Ishikawa (cell line): ENCODE results near the gene ANGPT4.

Experiments
- CEBPB ChIP-seq: IDR thresholded peaks from 2 replicates; pipeline ENCODE4 v1.6.1; 2012
- CREB1 ChIP-seq: IDR thresholded peaks from 2 replicates; pipeline ENCODE4 v1.6.1; 2012; ENCODE audit warnings: low read depth
- EGR1 ChIP-seq: IDR thresholded peaks from 2 replicates; pipeline ENCODE4 v1.6.1; 2012
- EP300 ChIP-seq: IDR thresholded peaks from 2 replicates; pipeline ENCODE4 v1.6.1; 2012; ENCODE audit warnings: borderline replicate concordance
- FOXM1 ChIP-seq: IDR thresholded peaks from 2 replicates; pipeline ENCODE4 v1.6.1; 2012; ENCODE audit warnings: low read depth, borderline replicate concordance
- MAX ChIP-seq: IDR thresholded peaks from 2 replicates; pipeline ENCODE4 v1.6.1; 2012
- NFIC ChIP-seq: IDR thresholded peaks from 2 replicates; pipeline ENCODE4 v1.6.1; 2012
- RAD21 ChIP-seq: IDR thresholded peaks from 2 replicates; pipeline ENCODE4 v1.6.1; 2012; ENCODE audit warnings: low read depth
- REST ChIP-seq: IDR thresholded peaks from 2 replicates; pipeline ENCODE4 v1.6.1; 2012; ENCODE audit warnings: low read depth, mild to moderate bottlenecking
- TAF1 ChIP-seq: IDR thresholded peaks from 2 replicates; pipeline ENCODE4 v1.6.1; 2012; ENCODE audit warnings: low read depth, mild to moderate bottlenecking
- TCF12 ChIP-seq: IDR thresholded peaks from 2 replicates; pipeline ENCODE4 v1.6.1; 2012; ENCODE audit warnings: low read depth
- TEAD4 ChIP-seq: IDR thresholded peaks from 2 replicates; pipeline ENCODE4 v1.6.1; 2012
- USF1 ChIP-seq: IDR thresholded peaks from 2 replicates; pipeline ENCODE4 v1.6.1; 2012
- YY1 ChIP-seq: IDR thresholded peaks from 2 replicates; pipeline ENCODE4 v1.6.1; 2012; ENCODE audit warnings: low read depth
- ZBTB7A ChIP-seq: IDR thresholded peaks from 2 replicates; pipeline ENCODE4 v1.6.1; 2012; ENCODE audit warnings: low read depth

Gene ANGPT4

GRCh38 chr20:872855-873520 is 43.1 kb downstream of the ANGPT4 start:
- TF ChIP-seq MAX (no peak), TEAD4 (no peak), ZBTB7A (no peak), REST (no peak), EP300 (no peak), TCF12 (no peak), USF1 (no peak)

GRCh38 chr20:871948-872347 is 44.2 kb downstream of the ANGPT4 start:
- TF ChIP-seq ZBTB7A (no peak), TAF1 (no peak), CEBPB (no peak), EP300 (no peak), TCF12 (no peak), NFIC (no peak), TEAD4 (no peak), FOXM1 (no peak), USF1 (no peak), REST (no peak), RAD21 (no peak), MAX (no peak), YY1 (no peak), EGR1 (no peak), CREB1 (no peak)

GRCh38 chr20:871436-871835 is 44.7 kb downstream of the ANGPT4 start:
- TF ChIP-seq ZBTB7A (no peak), CREB1 (no peak), EP300 (no peak), TCF12 (no peak), NFIC (no peak), RAD21 (no peak), FOXM1 (no peak), MAX (no peak), TAF1 (no peak), TEAD4 (no peak), REST (no peak), CEBPB (no peak), YY1 (no peak), USF1 (no peak), EGR1 (no peak)

GRCh38 chr20:870758-871157 is 45.4 kb downstream of the ANGPT4 start:
- TF ChIP-seq FOXM1, result no peak
- no peak for TF ChIP-seq YY1
- no peak for TF ChIP-seq USF1
- no peak for TF ChIP-seq TEAD4
- no peak for TF ChIP-seq TAF1
- no peak for TF ChIP-seq NFIC
- no peak for TF ChIP-seq EGR1
- TF ChIP-seq CEBPB, result no peak
- no peak for TF ChIP-seq CREB1
- TF ChIP-seq ZBTB7A, result no peak
- TF ChIP-seq REST, result no peak
- no peak for TF ChIP-seq MAX
- TF ChIP-seq TCF12, result no peak
- no peak for TF ChIP-seq EP300
- TF ChIP-seq RAD21, result no peak
